HEK293 (cell line): ENCODE measurements around the gene PLEKHB1.

Experiments used
- CTCF ChIA-PET: fragments of 350-600 bp; formaldehyde crosslinking; extraction: SDS; loops from one replicate; lab custom pipeline; 2021; ENCODE audit warnings: antibody characterized with exemption; lab: Yijun Ruan, JAX
- POLR2A ChIA-PET: fragments of 300-600 bp; formaldehyde crosslinking; extraction: SDS; loops from one replicate; lab custom pipeline; 2020; ENCODE audit warnings: antibody characterized with exemption, inconsistent platforms; lab: Yijun Ruan, JAX
- H3K27ac ChIP-seq: fragments of 200-500 bp; sonication (Bioruptor generic); 2 replicates; pipeline ENCODE4 v1.5.1; 2014; ENCODE audit warnings: low read depth, low read length, control low read depth, inconsistent platforms; ENCODE audit errors: extremely low read depth
- H3K36me3 ChIP-seq, 2 experiments: fragments of 200-500 bp in 1 of 2; sonication (Bioruptor generic) in 1 of 2; 1 replicate in 1 of 2; 2 replicates in 1 of 2; pipeline ENCODE4 v1.5.1; 2014 to 2017; ENCODE audit warnings: inconsistent platforms in 2 of 2, low read length in 2 of 2; ENCODE audit not compliant: control insufficient read depth in 2 of 2, insufficient read depth in 1 of 2
- H3K4me1 ChIP-seq: fragments of 200-500 bp; sonication (Bioruptor generic); 2 replicates; pipeline ENCODE4 v1.5.1; 2014; ENCODE audit warnings: mild to moderate bottlenecking, low read length, inconsistent platforms; ENCODE audit not compliant: control insufficient read depth, insufficient read depth
- H3K4me3 ChIP-seq: 2 replicates; pipeline ENCODE4 v1.5.1; 2011; ENCODE audit warnings: low read depth, mild to moderate bottlenecking, control low read depth, low read length, moderate library complexity
- H3K9me3 ChIP-seq: fragments of 200-500 bp; sonication (Bioruptor generic); 2 replicates; pipeline ENCODE4 v1.5.1; 2014; ENCODE audit warnings: low read depth, low read length, inconsistent platforms; ENCODE audit not compliant: control insufficient read depth, insufficient read depth
- KLF7 ChIP-seq: fragments of 450-650 bp; formaldehyde crosslinking; IDR thresholded peaks from 2 replicates; pipeline ENCODE4 v1.5.1; 2016; ENCODE audit warnings: missing biosample characterization, missing genetic modification characterization, borderline replicate concordance
- PRDM10 ChIP-seq: fragments of 450-650 bp; formaldehyde crosslinking; IDR thresholded peaks from 2 replicates; pipeline ENCODE4 v1.5.1; 2016; ENCODE audit warnings: missing biosample characterization, missing genetic modification characterization
- PRDM6 ChIP-seq: fragments of 450-650 bp; formaldehyde crosslinking; IDR thresholded peaks from 2 replicates; pipeline ENCODE4 v1.5.1; 2017; ENCODE audit warnings: missing biosample characterization, missing genetic modification characterization
- REST ChIP-seq: fragments of 450-650 bp; formaldehyde crosslinking; IDR thresholded peaks from 2 replicates; pipeline ENCODE4 v1.5.1; 2016; ENCODE audit warnings: missing biosample characterization, missing genetic modification characterization
- TRIM28 ChIP-seq: IDR thresholded peaks from 2 replicates; pipeline ENCODE4 v1.6.1; 2011; ENCODE audit warnings: low read length, control low read depth, borderline replicate concordance
- ZFP3 ChIP-seq: fragments of 450-650 bp; formaldehyde crosslinking; IDR thresholded peaks from 2 replicates; pipeline ENCODE4 v1.5.1; 2016; ENCODE audit warnings: low read depth, missing biosample characterization, missing genetic modification characterization
- ZFP69B ChIP-seq: fragments of 450-650 bp; formaldehyde crosslinking; IDR thresholded peaks from 2 replicates; pipeline ENCODE4 v1.5.1; 2016; ENCODE audit warnings: missing biosample characterization, missing genetic modification characterization
- ZIC2 ChIP-seq: fragments of 450-650 bp; formaldehyde crosslinking; IDR thresholded peaks from 2 replicates; pipeline ENCODE4 v1.5.1; 2016; ENCODE audit warnings: missing biosample characterization, missing genetic modification characterization
- ZNF146 ChIP-seq: fragments of 450-650 bp; formaldehyde crosslinking; IDR thresholded peaks from 2 replicates; pipeline ENCODE4 v1.5.1; 2016; ENCODE audit warnings: missing biosample characterization, missing genetic modification characterization
- ZNF16 ChIP-seq: fragments of 450-650 bp; formaldehyde crosslinking; IDR thresholded peaks from 2 replicates; pipeline ENCODE4 v1.5.1; 2016; ENCODE audit warnings: low read depth, missing biosample characterization, missing genetic modification characterization
- ZNF202 ChIP-seq: fragments of 450-650 bp; formaldehyde crosslinking; IDR thresholded peaks from 2 replicates; pipeline ENCODE4 v1.5.1; 2016; ENCODE audit warnings: missing biosample characterization, missing genetic modification characterization, borderline replicate concordance
- ZNF223 ChIP-seq: fragments of 450-650 bp; formaldehyde crosslinking; IDR thresholded peaks from 2 replicates; pipeline ENCODE4 v1.5.1; 2016; ENCODE audit warnings: missing biosample characterization, missing genetic modification characterization
- ZNF248 ChIP-seq: fragments of 450-650 bp; formaldehyde crosslinking; IDR thresholded peaks from 2 replicates; pipeline ENCODE4 v1.5.1; 2017; ENCODE audit warnings: missing biosample characterization, missing genetic modification characterization
- ZNF37A ChIP-seq: fragments of 450-650 bp; IDR thresholded peaks from 2 replicates; pipeline ENCODE4 v1.5.1; 2018; ENCODE audit warnings: missing biosample characterization, missing genetic modification characterization
- ZNF501 ChIP-seq: fragments of 450-650 bp; formaldehyde crosslinking; IDR thresholded peaks from 2 replicates; pipeline ENCODE4 v1.5.1; 2016; ENCODE audit warnings: missing biosample characterization, missing genetic modification characterization
- ZNF596 ChIP-seq: fragments of 450-650 bp; IDR thresholded peaks from 2 replicates; pipeline ENCODE4 v1.5.0; 2018; ENCODE audit warnings: missing biosample characterization, mild to moderate bottlenecking, missing genetic modification characterization, moderate library complexity
- ZNF660 ChIP-seq: fragments of 450-650 bp; IDR thresholded peaks from 2 replicates; pipeline ENCODE4 v1.5.1; 2018; ENCODE audit warnings: missing biosample characterization, mild to moderate bottlenecking, missing genetic modification characterization
- ZNF768 ChIP-seq: fragments of 450-650 bp; formaldehyde crosslinking; IDR thresholded peaks from 2 replicates; pipeline ENCODE4 v1.5.1; 2018; ENCODE audit warnings: missing biosample characterization, mild to moderate bottlenecking, missing genetic modification characterization

PLEKHB1 gene

GRCh38 chr11:73629907-73630306, 16.5 kb upstream of the PLEKHB1 start:
- CTCF ChIA-PET: interaction anchor here (0.8 to 2.6 kb wide), 3 partner anchors 31 to 323 kb away, joined by 3 to 11 read pairs (median 3); no protein-coding TSS in a partner anchor
- H3K4me3 ChIP-seq: no peak overlapping the region
- no peak overlapping the region for H3K27ac ChIP-seq
- no peaks in the 10 kb centered on the region for H3K36me3 ChIP-seq
- TF ChIP-seq PRDM6 (tag by site-specific recombination) (no peak), REST (tag by site-specific recombination) (no peak), ZFP3 (no peak), KLF7 (no peak), PRDM10 (no peak), ZNF596 (tag by site-specific recombination) (no peak), ZNF202 (no peak), ZNF37A (no peak), ZNF146 (tag by site-specific recombination) (no peak), ZNF248 (tag by site-specific recombination) (no peak), ZNF223 (tag by site-specific recombination) (no peak)
- POLR2A ChIA-PET: no interaction called here
- H3K4me1 ChIP-seq: no peaks in the 10 kb centered on the region
- H3K9me3 ChIP-seq: no peaks in the 10 kb centered on the region

- Histone ChIP-seq H3K4me1 (no peaks in the 10 kb centered on the region), H3K4me3 (no peak overlapping the region), H3K9me3 (no peaks in the 10 kb centered on the region), H3K27ac (no peak overlapping the region), H3K36me3 (no peaks in the 10 kb centered on the region)
- CTCF ChIA-PET: interaction anchor here (1.0 kb wide), 1 partner anchor 10 kb away, joined by 3 read pairs; no protein-coding TSS in a partner anchor
- POLR2A ChIA-PET: interaction anchor here (0.6 kb wide), 1 partner anchor 192 kb away, joined by 4 read pairs; no protein-coding TSS in a partner anchor
- TF ChIP-seq ZNF501 (tag by site-specific recombination) (no peak), ZNF16 (tag by site-specific recombination) (no peak), TRIM28 (no peak), ZNF146 (tag by site-specific recombination) (no peak), ZIC2 (tag by site-specific recombination) (no peak), ZNF660 (tag by site-specific recombination) (no peak), ZFP69B (tag by site-specific recombination) (no peak), ZNF768 (no peak)
Observed at GRCh38 chr11:73632996-73633395, 13.4 kb upstream of the PLEKHB1 start.
